IMR-90 (cell line): ENCODE results near the gene EDARADD. TPM values are rescaled to one million over a fixed set of nuclear protein-coding genes. Genes with fewer than 3 reads are reported as not detected.

Experiments used
- ATAC-seq: fragments of 200-7000 bp; cut with Tn5 transposase; 2 replicates; pipeline ENCODE4 v1.9.1; 2020; ENCODE audit warnings: low read depth, mild to moderate bottlenecking, moderate library complexity
- BruUV-seq: library from RNA; stranded (reverse); fragments of 400-500 nt; replicated peaks from 2 replicates; lab custom pipeline; 2021; lab: Mats Ljungman, UMichigan
- CTCF ChIA-PET: fragments of 300-600 bp; formaldehyde crosslinking; extraction: SDS; loops from one replicate; lab custom pipeline; 2021; ENCODE audit warnings: antibody characterized with exemption; lab: Yijun Ruan, JAX
- POLR2A ChIA-PET: fragments of 300-600 bp; sonication (Branson Sonifier 250); formaldehyde crosslinking; loops from one replicate; lab custom pipeline; 2022; ENCODE audit warnings: antibody characterized with exemption; ENCODE audit not compliant: unreplicated experiment; lab: Charles Lee
- DNase-seq: peaks from one replicate; pipeline ENCODE4 v3.0.0; 2013
- H2AFZ ChIP-seq: replicated peaks from 2 replicates; pipeline ENCODE3; 2013; ENCODE audit warnings: low read length, mild to moderate bottlenecking; ENCODE audit not compliant: poor library complexity
- H2AK5ac ChIP-seq: 2 replicates; pipeline ENCODE4 v1.6.1; 2013; ENCODE audit warnings: low read depth, low read length, inconsistent platforms
- H2AK9ac ChIP-seq: replicated peaks from 2 replicates; pipeline ENCODE3; 2013; ENCODE audit warnings: mild to moderate bottlenecking, low read depth, low read length, moderate library complexity; ENCODE audit not compliant: poor library complexity
- H2BK120ac ChIP-seq: 2 replicates; pipeline ENCODE4 v1.6.1; 2013; ENCODE audit warnings: low read depth, low read length, inconsistent platforms
- H2BK15ac ChIP-seq: 3 replicates; pipeline ENCODE4 v1.6.1; 2013; ENCODE audit warnings: low read depth, low read length, inconsistent platforms
- H2BK20ac ChIP-seq: 2 replicates; pipeline ENCODE4 v1.6.1; 2013; ENCODE audit warnings: low read depth, mild to moderate bottlenecking, inconsistent platforms, low read length, moderate library complexity
- H2BK5ac ChIP-seq: 2 replicates; pipeline ENCODE4 v1.6.1; 2013; ENCODE audit warnings: mild to moderate bottlenecking, low read depth, low read length, inconsistent platforms; ENCODE audit not compliant: poor library complexity, severe bottlenecking
- H3K14ac ChIP-seq: replicated peaks from 2 replicates; pipeline ENCODE4 v1.6.1; 2013; ENCODE audit warnings: low read depth, low read length, inconsistent platforms
- H3K18ac ChIP-seq: 2 replicates; pipeline ENCODE4 v1.6.1; 2013; ENCODE audit warnings: low read depth, low read length, control low read depth
- H3K23ac ChIP-seq: 2 replicates; pipeline ENCODE4 v1.6.1; 2013; ENCODE audit warnings: low read depth, low read length, inconsistent platforms
- H3K27ac ChIP-seq: 2 replicates; pipeline ENCODE4 v1.5.1; 2013; ENCODE audit warnings: mild to moderate bottlenecking, control low read depth, low read length; ENCODE audit not compliant: insufficient read depth
- H3K27me3 ChIP-seq: 2 replicates; pipeline ENCODE4 v1.6.1; 2013; ENCODE audit warnings: low read length; ENCODE audit not compliant: control insufficient read depth, insufficient read depth
- H3K36me3 ChIP-seq: 2 replicates; pipeline ENCODE4 v1.6.1; 2013; ENCODE audit warnings: low read length, mixed read lengths; ENCODE audit not compliant: control insufficient read depth, insufficient read depth
- H3K4ac ChIP-seq: 2 replicates; pipeline ENCODE4 v1.6.1; 2013; ENCODE audit warnings: low read depth, low read length, inconsistent platforms
- H3K4me1 ChIP-seq: 2 replicates; pipeline ENCODE4 v1.6.1; 2013; ENCODE audit warnings: low read length, mixed read lengths; ENCODE audit not compliant: control insufficient read depth, insufficient read depth
- H3K4me2 ChIP-seq: 2 replicates; pipeline ENCODE4 v1.6.1; 2013; ENCODE audit warnings: low read depth, mild to moderate bottlenecking, control low read depth, low read length, moderate library complexity
- H3K4me3 ChIP-seq: 2 replicates; pipeline ENCODE4 v1.5.1; 2013; ENCODE audit warnings: low read depth, mild to moderate bottlenecking, control low read depth, low read length, moderate library complexity; ENCODE audit not compliant: insufficient read depth
- H3K56ac ChIP-seq: 2 replicates; pipeline ENCODE4 v1.6.1; 2013; ENCODE audit warnings: low read length, inconsistent platforms; ENCODE audit not compliant: insufficient read depth; ENCODE audit errors: extremely low read depth
- H3K79me1 ChIP-seq, 2 experiments: 2 replicates each; pipeline ENCODE4 v1.6.1; 2013; ENCODE audit warnings: low read length in 2 of 2, inconsistent platforms in 1 of 2, low read depth in 1 of 2
- H3K9ac ChIP-seq: 2 replicates; pipeline ENCODE4 v1.6.1; 2013; ENCODE audit warnings: low read depth, low read length, control low read depth
- H3K9me1 ChIP-seq: 2 replicates; pipeline ENCODE4 v1.6.1; 2013; ENCODE audit warnings: low read length, inconsistent platforms; ENCODE audit not compliant: insufficient read depth
- H3K9me3 ChIP-seq: 2 replicates; pipeline ENCODE4 v1.6.1; 2013; ENCODE audit warnings: low read length; ENCODE audit not compliant: control insufficient read depth, insufficient read depth
- H4K20me1 ChIP-seq: 2 replicates; pipeline ENCODE4 v1.6.1; 2013; ENCODE audit warnings: low read length, inconsistent platforms; ENCODE audit not compliant: insufficient read depth
- H4K5ac ChIP-seq: 2 replicates; pipeline ENCODE4 v1.6.1; 2013; ENCODE audit warnings: mild to moderate bottlenecking, low read depth, low read length, control low read depth
- H4K8ac ChIP-seq, 2 experiments: 2 replicates each; pipeline ENCODE4 v1.6.1; 2013; ENCODE audit warnings: low read depth in 2 of 2, low read length in 2 of 2, control low read depth in 1 of 2, inconsistent platforms in 1 of 2
- H4K91ac ChIP-seq: 2 replicates; pipeline ENCODE4 v1.6.1; 2013; ENCODE audit warnings: low read depth, low read length, inconsistent platforms; ENCODE audit not compliant: insufficient read depth
- BHLHE40 ChIP-seq: fragments of 150-350 bp; IDR thresholded peaks from 2 replicates; pipeline ENCODE4 v1.6.1; 2016; ENCODE audit warnings: mild to moderate bottlenecking, low read depth, low read length
- CEBPB ChIP-seq: IDR thresholded peaks from 2 replicates; pipeline ENCODE4 v1.6.1; 2012; ENCODE audit warnings: low read depth, low read length, improper control_type of control experiment
- CHD1 ChIP-seq: IDR thresholded peaks from 2 replicates; pipeline ENCODE4 v1.6.1; 2012; ENCODE audit warnings: low read depth, low read length, improper control_type of control experiment
- CTCF ChIP-seq: conservative IDR thresholded peaks from 2 replicates; pipeline ENCODE4 v1.5.1; 2012; ENCODE audit warnings: mild to moderate bottlenecking, low read depth, low read length, improper control_type of control experiment
- FOS ChIP-seq: fragments of 150-350 bp; IDR thresholded peaks from 2 replicates; pipeline ENCODE4 v1.6.1; 2016; ENCODE audit warnings: low read depth, low read length
- MAFK ChIP-seq: IDR thresholded peaks from 2 replicates; pipeline ENCODE4 v1.6.1; 2012; ENCODE audit warnings: low read depth, low read length, improper control_type of control experiment
- MAZ ChIP-seq: IDR thresholded peaks from 2 replicates; pipeline ENCODE4 v1.6.1; 2012; ENCODE audit warnings: low read depth, mild to moderate bottlenecking, low read length, improper control_type of control experiment, moderate library complexity, borderline replicate concordance
- MXI1 ChIP-seq: IDR thresholded peaks from 2 replicates; pipeline ENCODE4 v1.6.1; 2012; ENCODE audit warnings: low read depth, mild to moderate bottlenecking, low read length, moderate library complexity, borderline replicate concordance
- NFE2L2 ChIP-seq: fragments of 150-350 bp; IDR thresholded peaks from 2 replicates; pipeline ENCODE4 v1.6.1; 2016; ENCODE audit warnings: low read depth, mild to moderate bottlenecking, low read length
- POLR2A ChIP-seq: IDR thresholded peaks from 2 replicates; pipeline ENCODE4 v1.6.1; 2012; ENCODE audit warnings: mild to moderate bottlenecking, low read depth, low read length
- RAD21 ChIP-seq: IDR thresholded peaks from 2 replicates; pipeline ENCODE4 v1.6.1; 2012; ENCODE audit warnings: low read length, improper control_type of control experiment
- RCOR1 ChIP-seq: IDR thresholded peaks from 2 replicates; pipeline ENCODE4 v1.6.1; 2012; ENCODE audit warnings: mild to moderate bottlenecking, low read length, improper control_type of control experiment; ENCODE audit not compliant: insufficient replicate concordance
- RFX5 ChIP-seq: IDR thresholded peaks from 2 replicates; pipeline ENCODE4 v1.8.0; 2012; ENCODE audit warnings: low read depth, mild to moderate bottlenecking, low read length, moderate library complexity
- SMC3 ChIP-seq: fragments of 150-350 bp; IDR thresholded peaks from 2 replicates; pipeline ENCODE4 v1.6.1; 2016; ENCODE audit warnings: low read depth, mild to moderate bottlenecking, antibody characterized with exemption, low read length, moderate library complexity
- USF2 ChIP-seq: fragments of 150-350 bp; IDR thresholded peaks from 2 replicates; pipeline ENCODE4 v1.6.1; 2017; ENCODE audit warnings: mild to moderate bottlenecking, antibody characterized with exemption, low read length, low read depth
- WGBS, 2 experiments: methylation state at CpG; one replicate each; pipeline versions ENCODE4 v1.1.5 to v1.1.7; 2013; ENCODE audit warnings: missing lambda C conversion rate in 2 of 2; ENCODE audit not compliant: insufficient read length in 1 of 2; ENCODE audit errors: extremely low coverage in 2 of 2; 5-methylcytosine and 5-hydroxymethylcytosine counted together
- dilution Hi-C: fragments of 300-500 bp; cut with HindIII; formaldehyde crosslinking; loops from one replicate; pipeline ENCODE4 v1.14.3; 2018; ENCODE audit warnings: low sequenced_read_pairs; ENCODE audit not compliant: unreplicated experiment
- in situ Hi-C: fragments of 300-500 bp; cut with MboI; formaldehyde crosslinking; loops from 3 replicates; pipeline ENCODE4 v1.14.3; 2019; ENCODE audit warnings: low sequenced_read_pairs, inconsistent platforms, mixed read lengths
- intact Hi-C: fragments of 100-400 bp; cut with micrococcal nuclease; formaldehyde crosslinking; loops from 2 replicates; pipeline ENCODE4 v1.10.0; 2022
- polyA plus RNA-seq, 3 experiments: library from polyadenylated mRNA; depleted of rRNA; stranded (reverse); fragments of >200 nt; gene quantifications; 2 replicates each; pipeline ENCODE4 v1.2.3, GENCODE V29; 2012; ENCODE audit warnings: low replicate concordance in 1 of 3
- total RNA-seq: library from RNA; depleted of rRNA; stranded (reverse); fragments of >200 nt; gene quantifications from 2 replicates; pipeline ENCODE4 v1.2.3, GENCODE V29; 2012
- TF ChIP-seq, protein P1 (sequence below): fragments of 150-350 bp; IDR thresholded peaks from 2 replicates; pipeline ENCODE4 v1.6.1; 2016; ENCODE audit warnings: low read depth, mild to moderate bottlenecking, low read length, moderate library complexity, borderline replicate concordance

Gene EDARADD
- total and polyA plus RNA-seq, 2 of the 4 experiments (the other 2 are of a cell fraction), result not detected

- Histone ChIP-seq H3K27ac (no peak overlapping the region), H3K79me1 (no peaks in the 10 kb centered on the region), H2BK20ac (no peak overlapping the region), H4K20me1 (no peaks in the 10 kb centered on the region), H4K8ac (no peak overlapping the region), H2BK5ac (no peak overlapping the region), H3K14ac (no peak overlapping the region), H2BK15ac (no peak overlapping the region), H3K4me1 (no peaks in the 10 kb centered on the region), H2AK9ac (no peak overlapping the region), H3K18ac (no peak overlapping the region), H3K9me1 (no peaks in the 10 kb centered on the region), H3K9ac (no peak overlapping the region), H3K4ac (no peak overlapping the region), H3K36me3 (no peaks in the 10 kb centered on the region), H3K27me3 (no peaks in the 10 kb centered on the region), H4K5ac (no peak overlapping the region), H3K23ac (no peak overlapping the region), H2BK120ac (no peak overlapping the region), H4K91ac (no peak overlapping the region), H2AFZ (no peak overlapping the region), H3K56ac (no peak overlapping the region), H3K4me2 (no peak overlapping the region), H3K4me3 (no peak overlapping the region), H3K9me3 (no peaks in the 10 kb centered on the region; the same call in 1 of the 2 replicates), H2AK5ac (no peak overlapping the region)
- no peak for DNase-seq
- no CpG with 5 or more reads among the region's 5 CpGs for WGBS, 2 experiments
- dilution Hi-C loops, result no loop called here
- no TSS peak for BruUV-seq
- ChIA-PET POLR2A (no interaction called here), CTCF (interaction anchor here (0.6 kb wide), 1 partner anchor 238 kb away, joined by 3 read pairs; no protein-coding TSS in a partner anchor)
- intact Hi-C loops, result no loop called here
- TF ChIP-seq, protein P1, sequence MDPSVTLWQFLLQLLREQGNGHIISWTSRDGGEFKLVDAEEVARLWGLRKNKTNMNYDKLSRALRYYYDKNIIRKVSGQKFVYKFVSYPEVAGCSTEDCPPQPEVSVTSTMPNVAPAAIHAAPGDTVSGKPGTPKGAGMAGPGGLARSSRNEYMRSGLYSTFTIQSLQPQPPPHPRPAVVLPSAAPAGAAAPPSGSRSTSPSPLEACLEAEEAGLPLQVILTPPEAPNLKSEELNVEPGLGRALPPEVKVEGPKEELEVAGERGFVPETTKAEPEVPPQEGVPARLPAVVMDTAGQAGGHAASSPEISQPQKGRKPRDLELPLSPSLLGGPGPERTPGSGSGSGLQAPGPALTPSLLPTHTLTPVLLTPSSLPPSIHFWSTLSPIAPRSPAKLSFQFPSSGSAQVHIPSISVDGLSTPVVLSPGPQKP, result no peak
- TF ChIP-seq NFE2L2 (no peak), RAD21 (no peak), CHD1 (no peak), CEBPB (no peak), SMC3 (no peak), BHLHE40 (no peak), POLR2A (no peak), MXI1 (no peak), FOS (no peak), USF2 (no peak), CTCF (no peak), RFX5 (no peak), MAFK (no peak), RCOR1 (no peak), MAZ (no peak)
- in situ Hi-C loops, result no loop called here
- ATAC-seq, result no peak
Observed at GRCh38 chr1:236363237-236363636, 30.8 kb upstream of the EDARADD start.
